OCI-LY7 (cell line): ENCODE results near the gene ASS1. TPM values are rescaled to one million over a fixed set of nuclear protein-coding genes. Genes with fewer than 3 reads are reported as not detected.

Source experiments
- BruUV-seq: library from RNA; stranded (reverse); fragments of 400-500 nt; replicated peaks from 2 replicates; lab custom pipeline; 2021; lab: Mats Ljungman, UMichigan
- CTCF ChIA-PET: fragments of 300-600 bp; sonication (Branson Sonifier 250); formaldehyde crosslinking; loops from one replicate; lab custom pipeline; 2022; ENCODE audit warnings: antibody characterized with exemption; ENCODE audit not compliant: unreplicated experiment; lab: Charles Lee
- POLR2A ChIA-PET: fragments of 300-600 bp; sonication (Branson Sonifier 250); formaldehyde crosslinking; loops from one replicate; lab custom pipeline; 2022; ENCODE audit warnings: antibody characterized with exemption; lab: Charles Lee
- DNase-seq: peaks from one replicate; pipeline ENCODE4 v3.0.0-alpha.2; 2015; ENCODE audit warnings: low spot score
- H2AFZ ChIP-seq: fragments of 200-600 bp; sonication (generic), shearing (Covaris generic); 2 replicates; pipeline ENCODE4 v1.6.1; 2014; ENCODE audit warnings: mild to moderate bottlenecking, antibody characterized with exemption, low read length, moderate library complexity
- H3K27ac ChIP-seq: fragments of 200-600 bp; sonication (generic); 2 replicates; pipeline ENCODE4 v1.5.1; 2014; ENCODE audit warnings: mixed run types, low read depth, mild to moderate bottlenecking, moderate library complexity, low read length, inconsistent platforms; ENCODE audit not compliant: poor library complexity, severe bottlenecking
- H3K36me3 ChIP-seq: fragments of 200-600 bp; sonication (generic); 2 replicates; pipeline ENCODE4 v1.6.1; 2014; ENCODE audit warnings: mild to moderate bottlenecking, antibody characterized with exemption, low read length, moderate library complexity, mixed read lengths; ENCODE audit not compliant: insufficient read depth
- H3K4me1 ChIP-seq: fragments of 200-600 bp; sonication (generic); 2 replicates; pipeline ENCODE4 v1.5.1; 2014; ENCODE audit warnings: mild to moderate bottlenecking, low read length; ENCODE audit not compliant: insufficient read depth, poor library complexity, severe bottlenecking
- H3K4me2 ChIP-seq: fragments of 200-600 bp; sonication (generic); 2 replicates; pipeline ENCODE4 v1.6.1; 2014; ENCODE audit warnings: mild to moderate bottlenecking, low read length
- H3K4me3 ChIP-seq: fragments of 200-600 bp; sonication (generic); 2 replicates; pipeline ENCODE4 v1.5.1; 2014; ENCODE audit warnings: mild to moderate bottlenecking, low read depth, low read length; ENCODE audit not compliant: poor library complexity, severe bottlenecking
- H3K79me2 ChIP-seq: fragments of 200-600 bp; sonication (generic); 2 replicates; pipeline ENCODE4 v1.6.1; 2016; ENCODE audit warnings: low read depth, mild to moderate bottlenecking, low read length, moderate library complexity, mixed read lengths; ENCODE audit not compliant: insufficient read depth
- H3K9me2 ChIP-seq: fragments of 200-600 bp; sonication (generic); 2 replicates; pipeline ENCODE4 v1.6.1; 2016; ENCODE audit warnings: mild to moderate bottlenecking, low read length, mixed read lengths; ENCODE audit not compliant: insufficient read depth
- H3K9me3 ChIP-seq: fragments of 200-600 bp; sonication (generic); 2 replicates; pipeline ENCODE4 v1.6.1; 2014; ENCODE audit warnings: mild to moderate bottlenecking, mixed run types, low read length, mixed read lengths
- H4K20me1 ChIP-seq: fragments of 200-600 bp; sonication (generic); 2 replicates; pipeline ENCODE4 v1.6.1; 2014; ENCODE audit warnings: mild to moderate bottlenecking, antibody characterized with exemption, low read length, moderate library complexity, mixed read lengths; ENCODE audit not compliant: insufficient read depth
- CTCF ChIP-seq: fragments of 200-600 bp; sonication (generic); conservative IDR thresholded peaks from 2 replicates; pipeline ENCODE4 v1.5.1; 2014; ENCODE audit warnings: mild to moderate bottlenecking, antibody characterized with exemption, low read length, moderate library complexity, mixed read lengths
- EZH2phosphoT487 ChIP-seq: fragments of 200-600 bp; sonication (generic); IDR thresholded peaks from 2 replicates; pipeline ENCODE4 v1.6.1; 2018; ENCODE audit warnings: low read depth, borderline replicate concordance, mild to moderate bottlenecking, mixed run types, antibody characterized with exemption, low read length, moderate library complexity, mixed read lengths
- intact Hi-C: fragments of 100-400 bp; cut with micrococcal nuclease; formaldehyde crosslinking; loops from one replicate; pipeline ENCODE4 v1.10.0; 2022; ENCODE audit not compliant: unreplicated experiment
- total RNA-seq, 2 experiments: library from RNA; depleted of rRNA in 1 of 2; stranded (reverse); fragments of >200 nt in 1 of 2; shearing (Covaris generic) in 1 of 2; gene quantifications; 2 replicates each; pipeline ENCODE4 v1.2.3, GENCODE V29; 2014 to 2022

The ASS1 gene
- total RNA-seq, 2 experiments from 2014 or later = 0.70 to 16.3 TPM

DNA sequence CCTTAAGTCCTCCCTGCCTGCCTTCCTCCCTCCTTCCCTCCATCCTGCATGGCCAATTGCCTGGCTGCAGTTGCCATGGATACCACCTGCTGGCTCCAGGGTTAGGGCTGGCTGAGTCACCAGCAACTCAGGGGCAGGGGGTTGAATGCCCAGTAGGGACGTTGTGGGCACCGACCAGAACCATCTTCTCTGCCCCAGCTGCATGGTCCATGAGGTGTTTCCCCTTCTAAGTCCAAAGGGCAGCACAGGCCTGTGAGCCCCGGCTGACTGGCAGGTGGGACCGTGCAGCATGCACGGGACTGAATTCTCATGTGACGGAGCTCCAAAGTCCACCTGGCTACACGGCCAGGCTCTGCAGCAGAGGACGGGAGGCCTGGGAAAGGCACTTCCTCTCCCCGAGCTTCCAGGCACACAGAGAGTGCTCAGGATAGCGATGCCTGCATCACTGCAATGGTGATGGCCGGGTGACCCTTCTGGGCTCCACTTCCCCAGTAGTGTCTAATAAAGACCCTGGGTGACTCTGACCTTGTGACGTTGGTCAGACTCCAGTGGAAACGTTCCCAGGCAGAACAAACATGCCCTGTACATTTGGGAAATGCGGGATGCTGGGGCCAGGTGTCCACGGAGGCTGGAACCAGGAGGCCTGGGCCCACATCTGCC, 5.7 kb downstream of the ASS1 start:
- TF ChIP-seq EZH2phosphoT487 (no peak), CTCF (no peak)
- POLR2A ChIA-PET = no interaction called here
- CTCF ChIA-PET = no interaction called here

GRCh38 chr9:130451004-130451390, 6.2 kb downstream of the ASS1 start:
- no peak overlapping the region for H2AFZ ChIP-seq
- TF ChIP-seq CTCF (no peak), EZH2phosphoT487 (no peak)
- no peaks in the 10 kb centered on the region for H4K20me1 ChIP-seq
- BruUV-seq = no TSS peak
- DNase-seq = no peak
- H3K27ac ChIP-seq = no peak overlapping the region
- H3K9me3 ChIP-seq = no peaks in the 10 kb centered on the region
- ChIA-PET POLR2A (no interaction called here), CTCF (no interaction called here)
- H3K79me2 ChIP-seq = no peaks in the 10 kb centered on the region
- peaks cover 9% of the 10 kb centered on the region for H3K4me1 ChIP-seq
- H3K4me2 ChIP-seq = no peak overlapping the region
- no peak overlapping the region for H3K4me3 ChIP-seq
- H3K36me3 ChIP-seq = no peaks in the 10 kb centered on the region
- no peaks in the 10 kb centered on the region for H3K9me2 ChIP-seq
- intact Hi-C loops = no loop called here

More for the DNA sequence above, 5.7 kb downstream of the ASS1 start:
- no TSS peak for BruUV-seq
- H3K4me3 ChIP-seq = no peak overlapping the region
- no peak overlapping the region for H3K4me2 ChIP-seq
- no peaks in the 10 kb centered on the region for H3K9me2 ChIP-seq
- H4K20me1 ChIP-seq = no peaks in the 10 kb centered on the region
- no peaks in the 10 kb centered on the region for H3K79me2 ChIP-seq
- H3K4me1 ChIP-seq = peaks cover 9% of the 10 kb centered on the region
- intact Hi-C loops = no loop called here
- no peaks in the 10 kb centered on the region for H3K36me3 ChIP-seq
- H3K27ac ChIP-seq = no peak overlapping the region
- H3K9me3 ChIP-seq = no peaks in the 10 kb centered on the region
- DNase-seq = no peak
- no peak overlapping the region for H2AFZ ChIP-seq
